Ishikawa (cell line): ENCODE results near the gene PRPH2.

Experiments used
- FOXM1 ChIP-seq: IDR thresholded peaks from 2 replicates; pipeline ENCODE4 v1.6.1; 2012; ENCODE audit warnings: low read depth, borderline replicate concordance
- YY1 ChIP-seq: IDR thresholded peaks from 2 replicates; pipeline ENCODE4 v1.6.1; 2012; ENCODE audit warnings: low read depth

DNA sequence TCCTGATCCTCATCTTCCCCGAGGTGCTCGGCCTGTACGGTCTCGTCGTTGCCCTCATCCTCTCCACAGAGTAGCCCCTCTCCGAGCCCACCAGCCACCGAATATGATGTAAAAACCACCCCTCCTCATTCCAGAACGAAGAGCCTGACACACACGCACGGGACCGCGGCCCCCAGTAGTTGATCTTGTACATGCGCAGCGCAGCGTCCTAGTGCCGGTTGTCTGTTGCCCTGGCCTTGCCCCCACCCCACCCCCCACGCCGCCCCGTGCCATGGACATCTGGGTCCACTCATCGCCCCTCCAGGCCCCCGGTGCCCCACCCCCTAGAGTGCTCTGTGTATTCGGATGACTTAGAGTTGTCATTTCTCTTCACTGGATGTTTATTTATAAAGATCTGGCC, 5.2 kb upstream of the PRPH2 start:
- TF ChIP-seq FOXM1 (no peak), YY1 (no peak)
